Tibial nerve (tissue), 4 donors: ENCODE measurements around the gene CDH5. TPM values are rescaled to one million over a fixed set of nuclear protein-coding genes. Genes with fewer than 3 reads are reported as not detected.
A peak's percentile ranks its signal among the peaks of the same experiment; 100 is the strongest.

Experiments
- DNase-seq, 2 donors: peaks; one replicate each; pipeline ENCODE4 v3.0.0-alpha.2; 2019; ENCODE audit warnings: low spot score in 2 of 2
- H3K27ac ChIP-seq, 4 donors: fragments of 200-600 bp; sonication (generic) in 3 of 4; one replicate each; pipeline ENCODE4 v1.5.1; 2017 to 2019; ENCODE audit warnings: mild to moderate bottlenecking in 1 of 4
- H3K27me3 ChIP-seq, 2 donors: fragments of 200-600 bp; sonication (generic) in 1 of 2; one replicate each; pipeline versions ENCODE4 v1.5.1 to v1.6.0; 2017 to 2019
- H3K36me3 ChIP-seq, 3 donors: fragments of 200-600 bp; sonication (generic); one replicate each; pipeline ENCODE4 v1.5.1; 2018 to 2019
- H3K4me1 ChIP-seq, 4 donors: fragments of 200-600 bp; sonication (generic) in 3 of 4; one replicate each; pipeline ENCODE4 v1.5.1; 2017 to 2019
- H3K4me3 ChIP-seq, 4 donors: fragments of 200-600 bp; sonication (generic) in 3 of 4; one replicate each; pipeline ENCODE4 v1.5.1; 2017 to 2019; ENCODE audit warnings: mild to moderate bottlenecking in 1 of 4, moderate library complexity in 1 of 4
- H3K9me3 ChIP-seq, 4 donors: fragments of 200-600 bp; sonication (generic) in 3 of 4; one replicate each; pipeline ENCODE4 v1.5.1; 2017 to 2019
- CTCF ChIP-seq, 5 experiments: fragments of 200-600 bp in 3 of 5; fragments of 450-650 bp in 2 of 5; sonication (generic) in 3 of 5; IDR thresholded peaks; one replicate each; pipeline ENCODE4 v1.5.1; 2016 to 2019; ENCODE audit warnings: antibody characterized with exemption in 5 of 5, mild to moderate bottlenecking in 3 of 5, moderate library complexity in 2 of 5
- EP300 ChIP-seq, 2 donors: sonication (generic); formaldehyde crosslinking; IDR thresholded peaks; one replicate each; pipeline ENCODE4 v1.6.1; 2017; ENCODE audit warnings: antibody characterized with exemption in 2 of 2, mild to moderate bottlenecking in 1 of 2
- POLR2A ChIP-seq, 2 donors: fragments of 450-650 bp; IDR thresholded peaks; one replicate each; pipeline ENCODE4 v1.6.1; 2017; ENCODE audit warnings: antibody characterized with exemption in 2 of 2, mild to moderate bottlenecking in 2 of 2, moderate library complexity in 2 of 2
- WGBS, 2 donors: methylation state at CpG; one replicate each; pipeline ENCODE4 v1.1.5; 2018; 5-methylcytosine and 5-hydroxymethylcytosine counted together
- total RNA-seq, 4 donors: library from RNA; depleted of rRNA; stranded (reverse); fragments of >200 nt; gene quantifications; one replicate each; pipeline ENCODE4 v1.1.0, GENCODE V29; 2016

Gene CDH5
- total RNA-seq, 4 donors from 2014 or later, result 47.3 to 79.3 (median 67.0) TPM

GRCh38 chr16:66355526-66355925, 11.0 kb upstream of the CDH5 start:
- DNase-seq, result no peak
- no peaks in the 10 kb centered on the region for H3K27me3 ChIP-seq
- H3K36me3 ChIP-seq, result no peaks in the 10 kb centered on the region
- 68 to 87% methylated on average over 8 of the region's 8 CpGs for WGBS, 2 donors
- no peaks in the 10 kb centered on the region for H3K9me3 ChIP-seq
- no peak for TF ChIP-seq CTCF (IDR thresholded peaks at IDR 0.05)
- TF ChIP-seq POLR2A (IDR thresholded peaks at IDR 0.05), result no peak
- no peak for TF ChIP-seq EP300 (IDR thresholded peaks at IDR 0.05)
- no peak overlapping the region for H3K4me3 ChIP-seq
- H3K27ac ChIP-seq, result no peak overlapping the region
- H3K4me1 ChIP-seq, result peaks cover 0 to 22% (median 2%) of the 10 kb centered on the region in 4 donors

GRCh38 chr16:66357523-66357928, 9.0 kb upstream of the CDH5 start:
- Histone ChIP-seq H3K27me3 (peaks cover 0 to 7% of the 10 kb centered on the region in 2 donors), H3K27ac (no peak overlapping the region), H3K9me3 (no peaks in the 10 kb centered on the region), H3K36me3 (no peaks in the 10 kb centered on the region), H3K4me1 (peaks cover 0 to 29% (median 2%) of the 10 kb centered on the region in 4 donors), H3K4me3 (no peak overlapping the region)
- WGBS, 2 donors, result 0 to 1% methylated on average over 5 of the region's 5 CpGs
- TF ChIP-seq CTCF (IDR thresholded peaks at IDR 0.05) (peak; percentile 55 to 70 (median 66)), EP300 (IDR thresholded peaks at IDR 0.05) (no peak), POLR2A (IDR thresholded peaks at IDR 0.05) (no peak)
- peak; percentile 41 to 74 for DNase-seq

- WGBS, 2 donors, result 92 to 100% methylated on average over 1 of the region's 1 CpG
- Histone ChIP-seq H3K27me3 (peaks cover 0 to 10% of the 10 kb centered on the region in 2 donors), H3K9me3 (no peaks in the 10 kb centered on the region), H3K4me1 (peaks cover 0 to 29% (median 2%) of the 10 kb centered on the region in 4 donors), H3K36me3 (no peaks in the 10 kb centered on the region), H3K4me3 (no peak overlapping the region), H3K27ac (no peak overlapping the region)
- no peak for DNase-seq
- TF ChIP-seq EP300 (IDR thresholded peaks at IDR 0.05) (no peak), POLR2A (IDR thresholded peaks at IDR 0.05) (no peak), CTCF (IDR thresholded peaks at IDR 0.05) (no peak)
Measured at GRCh38 chr16:66358231-66358630, 8.3 kb upstream of the CDH5 start.

- Histone ChIP-seq H3K4me1 (peaks cover 0 to 33% (median 2%) of the 10 kb centered on the region in 4 donors), H3K9me3 (no peaks in the 10 kb centered on the region), H3K36me3 (no peaks in the 10 kb centered on the region), H3K4me3 (no peak overlapping the region), H3K27me3 (peaks cover 0 to 17% of the 10 kb centered on the region in 2 donors), H3K27ac (peak overlapping the region in 1 of 4 donors; percentile 27)
- 73 to 77% methylated on average over 10 of the region's 10 CpGs for WGBS, 2 donors
- no peak for DNase-seq
- TF ChIP-seq CTCF (IDR thresholded peaks at IDR 0.05), result no peak
- TF ChIP-seq EP300 (IDR thresholded peaks at IDR 0.05), result no peak
- TF ChIP-seq POLR2A (IDR thresholded peaks at IDR 0.05), result no peak
Measured at GRCh38 chr16:66359012-66359411, 7.5 kb upstream of the CDH5 start.

- no peak for DNase-seq
- TF ChIP-seq CTCF (IDR thresholded peaks at IDR 0.05), result no peak
- peak in 1 of 2 donors; percentile 16 for TF ChIP-seq EP300 (IDR thresholded peaks at IDR 0.05)
- Histone ChIP-seq H3K27me3 (peaks cover 0 to 17% of the 10 kb centered on the region in 2 donors), H3K4me3 (no peak overlapping the region), H3K27ac (peak overlapping the region in 1 of 4 donors; percentile 27), H3K4me1 (peaks cover 0 to 43% (median 6%) of the 10 kb centered on the region in 4 donors), H3K36me3 (no peaks in the 10 kb centered on the region), H3K9me3 (no peaks in the 10 kb centered on the region)
- WGBS, 2 donors, result 70 to 81% methylated on average over 10 to 11 of the region's 12 CpGs
Measured at GRCh38 chr16:66359811-66360608, 6.5 kb upstream of the CDH5 start.
